ENCODE results near the gene HERPUD2. TPM values are rescaled to one million over a fixed set of nuclear protein-coding genes. Genes with fewer than 3 reads are reported as not detected.

Gene HERPUD2
- total and polyA plus RNA-seq, 2 donors (not counting 1 experiment from before 2014, with no cell fraction given), result 58.8 to 62.2 TPM

DNA sequence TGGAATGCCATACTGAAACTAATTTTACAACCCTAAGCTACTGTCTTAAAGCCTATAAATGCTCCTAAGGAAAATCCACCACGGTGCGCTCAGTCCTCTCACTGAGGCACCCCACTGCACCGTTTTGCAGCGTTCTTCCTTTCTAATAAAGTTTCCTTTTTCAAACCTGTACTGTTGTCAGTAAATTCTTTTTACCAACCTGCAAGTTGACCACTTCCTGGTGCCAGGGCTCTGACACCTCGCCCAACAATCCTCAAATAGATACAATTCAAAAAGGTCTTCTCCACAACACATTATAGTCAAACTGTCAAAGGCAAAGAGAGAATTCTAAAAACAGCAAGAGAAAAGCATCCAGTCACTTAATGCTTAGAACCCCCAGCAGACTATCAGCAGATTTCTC, 42.8 kb downstream of the HERPUD2 start:
- 83% methylated on average over 5 of the region's 5 CpGs for WGBS (ENCODE audit: insufficient coverage)
- POLR2A ChIA-PET, result no interaction called here
- ATAC-seq (ENCODE audit: low read depth) (no peak), DNase-seq (no peak)
- Mint-ChIP-seq H3K27me3 (no peaks in the 10 kb centered on the region), H3K27ac (no peak overlapping the region), H3K4me1 (peaks cover 46% of the 10 kb centered on the region), H3K4me3 (peak overlapping the region; percentile 17), H3K9me3 (ENCODE audit: insufficient read depth) (peaks cover 12% of the 10 kb centered on the region)
- TF ChIP-seq CTCF (IDR thresholded peaks at IDR 0.05), result no peak
- no peak for TF ChIP-seq EZH2 (IDR thresholded peaks at IDR 0.05; ENCODE audit: borderline replicate concordance, insufficient read depth, low read depth, low read length, poor library complexity, severe bottlenecking)
- Histone ChIP-seq H3K4me2 (replicated peaks; ENCODE audit: low read depth, low read length, poor library complexity, severe bottlenecking) (peak overlapping the region; percentile 11), H3K4me1 (ENCODE audit: control insufficient read depth in 2 of 2, insufficient read depth in 2 of 2, low read length in 2 of 2) (peaks cover 5 to 13% of the 10 kb centered on the region in 2 donors), H4K20me1 (ENCODE audit: control insufficient read depth, insufficient read depth, low read length, poor library complexity, severe bottlenecking) (peaks cover 39% of the 10 kb centered on the region), H3K27me3 (replicated peaks in 1 of 4; ENCODE audit: control extremely low read depth in 1 of 4, control insufficient read depth in 3 of 4, insufficient read depth in 4 of 4, low read length in 3 of 4) (no peaks in the 10 kb centered on the region), H2AFZ (ENCODE audit: insufficient read depth, low read depth, low read length, poor library complexity, severe bottlenecking) (no peak overlapping the region), H3K9me3 (ENCODE audit: control extremely low read depth in 1 of 3, control insufficient read depth in 2 of 3, insufficient read depth in 1 of 3, low read length in 2 of 3) (peaks cover 0 to 9% (median 6%) of the 10 kb centered on the region in 3 donors), H3K79me2 (ENCODE audit: control insufficient read depth, insufficient read depth, low read length) (peaks cover 82% of the 10 kb centered on the region), H3K4me3 (ENCODE audit: control extremely low read depth in 1 of 5, extremely low read depth in 1 of 5, insufficient read depth in 1 of 5, low read depth in 2 of 5, low read length in 4 of 5) (no peak overlapping the region), H3K36me3 (replicated peaks in 1 of 2; ENCODE audit: control extremely low read depth in 1 of 2, control insufficient read depth in 1 of 2, extremely low read depth in 1 of 2, insufficient read depth in 2 of 2, low read length in 1 of 2) (peaks cover 0 to 32% of the 10 kb centered on the region in 2 experiments), H3K27ac (ENCODE audit: low read length in 2 of 2) (no peak overlapping the region), H3K9ac (ENCODE audit: low read length) (no peak overlapping the region)
- CTCF ChIA-PET, result no interaction called here
- intact Hi-C loops (cut with micrococcal nuclease), result no loop called here

DNA sequence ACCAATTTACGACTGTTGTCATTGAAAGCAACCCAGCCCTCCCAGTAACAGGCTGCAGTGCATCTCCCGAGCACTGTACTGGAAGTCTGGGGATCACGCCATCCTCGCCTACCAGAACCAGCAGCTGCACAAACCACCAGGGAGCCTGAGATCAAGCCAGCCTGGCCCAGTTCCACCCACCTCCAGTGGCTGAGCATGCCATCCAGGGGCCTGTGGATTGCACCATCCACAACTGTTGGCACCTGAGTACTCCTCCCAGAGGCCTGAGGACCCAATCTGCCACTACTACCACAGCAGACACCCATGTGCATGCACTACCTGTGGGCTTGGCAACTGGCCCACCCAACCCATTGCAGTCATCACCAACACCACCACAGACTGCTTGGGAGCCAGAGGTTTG, 44.2 kb downstream of the HERPUD2 start:
- H3K9me3 ChIP-seq (ENCODE audit: control extremely low read depth in 1 of 3, control insufficient read depth in 2 of 3, insufficient read depth in 1 of 3, low read length in 2 of 3), result peaks cover 0 to 9% (median 6%) of the 10 kb centered on the region in 3 donors
- TF ChIP-seq CTCF (IDR thresholded peaks at IDR 0.05) (no peak), EZH2 (IDR thresholded peaks at IDR 0.05; ENCODE audit: borderline replicate concordance, insufficient read depth, low read depth, low read length, poor library complexity, severe bottlenecking) (no peak)
- peaks cover 81% of the 10 kb centered on the region for H3K79me2 ChIP-seq (ENCODE audit: control insufficient read depth, insufficient read depth, low read length)
- no peak overlapping the region for H3K4me2 ChIP-seq (replicated peaks; ENCODE audit: low read depth, low read length, poor library complexity, severe bottlenecking)
- no peak overlapping the region for H3K27ac ChIP-seq (ENCODE audit: low read length in 2 of 2)
- H4K20me1 ChIP-seq (ENCODE audit: control insufficient read depth, insufficient read depth, low read length, poor library complexity, severe bottlenecking), result peaks cover 38% of the 10 kb centered on the region
- no peak overlapping the region for H3K9ac ChIP-seq (ENCODE audit: low read length)
- no peak for ATAC-seq (ENCODE audit: low read depth)
- intact Hi-C loops (cut with micrococcal nuclease), result no loop called here
- peaks cover under 1 to 32% of the 10 kb centered on the region in 2 experiments for H3K36me3 ChIP-seq (replicated peaks in 1 of 2; ENCODE audit: control extremely low read depth in 1 of 2, control insufficient read depth in 1 of 2, extremely low read depth in 1 of 2, insufficient read depth in 2 of 2, low read length in 1 of 2)
- Mint-ChIP-seq H3K4me3 (no peak overlapping the region), H3K4me1 (peaks cover 47% of the 10 kb centered on the region), H3K27ac (no peak overlapping the region), H3K27me3 (no peaks in the 10 kb centered on the region), H3K9me3 (ENCODE audit: insufficient read depth) (peaks cover 12% of the 10 kb centered on the region)
- no peaks in the 10 kb centered on the region for H3K27me3 ChIP-seq (replicated peaks in 1 of 4; ENCODE audit: control extremely low read depth in 1 of 4, control insufficient read depth in 3 of 4, insufficient read depth in 4 of 4, low read length in 3 of 4)
- ChIA-PET CTCF (no interaction called here), POLR2A (no interaction called here)
- 98% methylated on average over 4 of the region's 4 CpGs for WGBS (ENCODE audit: insufficient coverage)
- no peak overlapping the region for H3K4me3 ChIP-seq (ENCODE audit: control extremely low read depth in 1 of 5, extremely low read depth in 1 of 5, insufficient read depth in 1 of 5, low read depth in 2 of 5, low read length in 4 of 5)
- no peak overlapping the region for H2AFZ ChIP-seq (ENCODE audit: insufficient read depth, low read depth, low read length, poor library complexity, severe bottlenecking)
- H3K4me1 ChIP-seq (ENCODE audit: control insufficient read depth in 2 of 2, insufficient read depth in 2 of 2, low read length in 2 of 2), result peaks cover 7 to 16% of the 10 kb centered on the region in 2 donors
- no peak for DNase-seq
